ENCODE measurements around the gene STARD10.

DNA sequence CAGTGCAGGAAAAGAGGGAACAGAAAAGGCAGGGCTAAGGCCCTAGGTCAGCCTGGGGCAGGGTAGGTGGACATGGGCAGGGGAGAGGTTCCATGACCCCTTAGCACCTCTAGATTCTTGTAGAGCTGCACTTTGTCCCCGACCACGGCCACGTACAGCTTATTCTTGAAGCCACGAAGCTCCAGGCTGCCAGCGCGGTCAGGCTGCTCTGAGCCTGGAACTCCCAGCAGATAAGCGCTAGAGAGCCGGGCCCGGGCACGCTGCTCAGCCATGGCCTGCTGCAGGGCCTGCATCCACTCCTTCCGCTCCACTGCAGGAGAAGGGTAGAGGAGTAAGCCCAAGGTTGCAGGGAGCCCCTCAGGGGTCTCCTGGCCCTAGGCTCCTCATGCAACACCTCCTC lies 83.6 kb downstream of the STARD10 start:
- TF ChIP-seq, protein P1, sequence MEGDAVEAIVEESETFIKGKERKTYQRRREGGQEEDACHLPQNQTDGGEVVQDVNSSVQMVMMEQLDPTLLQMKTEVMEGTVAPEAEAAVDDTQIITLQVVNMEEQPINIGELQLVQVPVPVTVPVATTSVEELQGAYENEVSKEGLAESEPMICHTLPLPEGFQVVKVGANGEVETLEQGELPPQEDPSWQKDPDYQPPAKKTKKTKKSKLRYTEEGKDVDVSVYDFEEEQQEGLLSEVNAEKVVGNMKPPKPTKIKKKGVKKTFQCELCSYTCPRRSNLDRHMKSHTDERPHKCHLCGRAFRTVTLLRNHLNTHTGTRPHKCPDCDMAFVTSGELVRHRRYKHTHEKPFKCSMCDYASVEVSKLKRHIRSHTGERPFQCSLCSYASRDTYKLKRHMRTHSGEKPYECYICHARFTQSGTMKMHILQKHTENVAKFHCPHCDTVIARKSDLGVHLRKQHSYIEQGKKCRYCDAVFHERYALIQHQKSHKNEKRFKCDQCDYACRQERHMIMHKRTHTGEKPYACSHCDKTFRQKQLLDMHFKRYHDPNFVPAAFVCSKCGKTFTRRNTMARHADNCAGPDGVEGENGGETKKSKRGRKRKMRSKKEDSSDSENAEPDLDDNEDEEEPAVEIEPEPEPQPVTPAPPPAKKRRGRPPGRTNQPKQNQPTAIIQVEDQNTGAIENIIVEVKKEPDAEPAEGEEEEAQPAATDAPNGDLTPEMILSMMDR (IDR thresholded peaks at IDR 0.05): no peak
- no peak for TF ChIP-seq POLR2A (IDR thresholded peaks at IDR 0.05)
